PC-9 (cell line): ENCODE measurements around the gene OR1S1.

Source experiments
- EZH2 ChIP-seq: fragments of 200-600 bp; sonication (generic); IDR thresholded peaks from 2 replicates; pipeline ENCODE4 v1.8.0; 2017; ENCODE audit warnings: antibody characterized with exemption, low read depth
- TF ChIP-seq, protein P1 (sequence below): fragments of 200-600 bp; sonication (generic); conservative IDR thresholded peaks from 2 replicates; pipeline ENCODE4 v1.6.1; 2017; ENCODE audit warnings: mixed run types, antibody characterized with exemption, mild to moderate bottlenecking, moderate library complexity

DNA sequence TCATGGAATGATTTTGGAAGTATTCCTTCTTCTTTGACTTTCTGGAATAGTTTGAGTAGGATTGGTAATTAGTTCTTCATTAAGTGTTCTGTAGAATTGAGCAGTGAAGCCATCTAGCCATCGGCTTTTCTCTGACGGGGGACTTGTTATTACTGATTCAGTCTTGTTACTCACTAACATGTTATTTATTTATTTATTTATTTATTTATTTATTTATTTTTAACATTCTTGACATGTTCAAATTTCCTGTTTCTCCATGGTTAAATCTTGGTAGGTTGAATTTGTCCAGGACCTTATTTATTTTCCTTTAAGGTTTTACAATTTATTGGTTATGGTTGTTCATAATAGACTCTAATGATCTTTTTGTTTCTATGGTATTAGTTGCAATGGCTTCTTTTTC, 31.4 kb downstream of the OR1S1 start:
- TF ChIP-seq, protein P1, sequence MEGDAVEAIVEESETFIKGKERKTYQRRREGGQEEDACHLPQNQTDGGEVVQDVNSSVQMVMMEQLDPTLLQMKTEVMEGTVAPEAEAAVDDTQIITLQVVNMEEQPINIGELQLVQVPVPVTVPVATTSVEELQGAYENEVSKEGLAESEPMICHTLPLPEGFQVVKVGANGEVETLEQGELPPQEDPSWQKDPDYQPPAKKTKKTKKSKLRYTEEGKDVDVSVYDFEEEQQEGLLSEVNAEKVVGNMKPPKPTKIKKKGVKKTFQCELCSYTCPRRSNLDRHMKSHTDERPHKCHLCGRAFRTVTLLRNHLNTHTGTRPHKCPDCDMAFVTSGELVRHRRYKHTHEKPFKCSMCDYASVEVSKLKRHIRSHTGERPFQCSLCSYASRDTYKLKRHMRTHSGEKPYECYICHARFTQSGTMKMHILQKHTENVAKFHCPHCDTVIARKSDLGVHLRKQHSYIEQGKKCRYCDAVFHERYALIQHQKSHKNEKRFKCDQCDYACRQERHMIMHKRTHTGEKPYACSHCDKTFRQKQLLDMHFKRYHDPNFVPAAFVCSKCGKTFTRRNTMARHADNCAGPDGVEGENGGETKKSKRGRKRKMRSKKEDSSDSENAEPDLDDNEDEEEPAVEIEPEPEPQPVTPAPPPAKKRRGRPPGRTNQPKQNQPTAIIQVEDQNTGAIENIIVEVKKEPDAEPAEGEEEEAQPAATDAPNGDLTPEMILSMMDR = no peak
- no peak for TF ChIP-seq EZH2
